ENCODE data around the gene HECTD4.

HECTD4 gene

GRCh38 chr12:112317481-112317880, 64.8 kb downstream of the HECTD4 start:
- DNase-seq: no peak

DNA sequence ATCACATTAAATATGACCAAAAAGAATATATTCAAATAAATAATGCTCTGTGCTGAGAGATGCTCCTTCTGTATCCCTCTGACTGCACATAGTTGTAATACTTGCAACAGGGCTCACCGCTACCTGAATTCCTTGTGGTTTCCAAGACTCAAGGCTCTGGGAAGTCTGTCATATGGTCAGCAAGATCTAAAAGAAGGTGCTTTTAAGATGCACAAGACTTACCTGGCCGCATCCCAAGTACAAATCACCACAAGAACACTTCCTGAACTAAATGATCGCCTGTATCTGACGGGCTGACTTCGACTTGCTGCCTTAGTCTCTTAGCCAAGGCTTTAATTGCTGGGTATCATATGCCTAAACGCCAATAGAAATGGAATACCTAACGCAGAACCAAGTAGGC, 67.2 kb downstream of the HECTD4 start:
- DNase-seq: no peak

- no peak for DNase-seq
Observed at GRCh38 chr12:112309797-112310196, 72.4 kb downstream of the HECTD4 start.

GRCh38 chr12:112308652-112309051, 73.6 kb downstream of the HECTD4 start:
- DNase-seq: no peak

- DNase-seq: no peak
Observed at GRCh38 chr12:112308161-112308560, 74.1 kb downstream of the HECTD4 start.

GRCh38 chr12:112307317-112308011, 74.8 kb downstream of the HECTD4 start:
- no peak for DNase-seq

DNA sequence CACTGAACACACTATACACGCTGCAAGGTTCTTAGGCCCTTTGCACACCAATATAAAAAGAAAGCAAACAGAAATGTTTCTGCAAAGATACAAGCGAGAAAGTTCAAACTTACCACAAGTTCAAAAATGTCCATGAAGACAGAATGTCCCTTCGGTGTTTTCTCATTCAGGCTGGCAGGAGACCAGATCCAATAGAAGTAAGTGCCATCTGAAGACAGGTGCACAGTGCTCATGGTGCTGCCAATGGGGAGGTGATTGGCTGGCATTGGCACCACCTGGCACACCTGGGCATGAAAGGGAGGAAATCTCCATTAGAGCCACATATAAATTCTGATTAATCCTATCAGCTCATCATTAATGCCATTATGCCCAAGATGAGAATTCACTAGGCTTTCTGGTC, 76.3 kb downstream of the HECTD4 start:
- DNase-seq: no peak

DNA sequence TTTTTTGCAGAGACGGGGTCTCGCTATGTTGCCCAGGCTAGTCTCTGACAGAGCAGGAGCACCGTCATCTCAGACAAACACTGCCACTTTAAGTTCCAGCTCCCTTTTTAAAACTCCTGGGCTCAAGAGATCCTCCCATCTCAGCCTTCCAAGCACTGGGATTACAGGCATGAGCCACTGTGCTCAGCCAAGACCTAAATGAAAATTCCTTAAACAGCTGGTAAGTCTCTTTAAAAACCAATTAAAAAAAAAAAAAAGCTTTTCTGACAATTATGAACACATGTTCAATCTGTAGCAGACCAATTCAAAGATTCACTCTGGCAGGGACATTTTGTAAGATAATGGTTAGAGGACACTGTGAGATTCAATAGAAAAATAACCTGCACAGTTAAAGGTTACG, 77.8 kb downstream of the HECTD4 start:
- peak in 1 of 2 experiments; percentile 31 for DNase-seq

DNA sequence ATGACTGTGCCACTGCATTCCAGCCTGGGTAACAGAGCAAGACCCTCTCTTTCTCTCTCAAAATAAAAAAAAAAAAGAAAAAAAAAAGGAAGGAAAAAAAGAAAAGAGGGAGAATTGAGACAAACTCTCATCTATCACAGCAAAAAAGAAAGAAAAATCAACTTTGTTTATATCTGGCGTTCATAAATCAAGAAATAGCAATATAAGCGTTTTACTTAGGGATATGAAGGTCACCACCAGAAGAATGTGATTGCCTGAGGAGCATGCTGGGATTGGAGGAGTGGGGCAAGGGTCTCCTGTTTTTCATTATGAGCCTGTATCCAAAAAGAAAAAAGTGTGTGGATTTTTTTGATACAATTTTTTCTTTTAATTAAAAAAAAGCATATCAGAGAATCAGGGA, 78.4 kb downstream of the HECTD4 start:
- DNase-seq: no peak

DNA sequence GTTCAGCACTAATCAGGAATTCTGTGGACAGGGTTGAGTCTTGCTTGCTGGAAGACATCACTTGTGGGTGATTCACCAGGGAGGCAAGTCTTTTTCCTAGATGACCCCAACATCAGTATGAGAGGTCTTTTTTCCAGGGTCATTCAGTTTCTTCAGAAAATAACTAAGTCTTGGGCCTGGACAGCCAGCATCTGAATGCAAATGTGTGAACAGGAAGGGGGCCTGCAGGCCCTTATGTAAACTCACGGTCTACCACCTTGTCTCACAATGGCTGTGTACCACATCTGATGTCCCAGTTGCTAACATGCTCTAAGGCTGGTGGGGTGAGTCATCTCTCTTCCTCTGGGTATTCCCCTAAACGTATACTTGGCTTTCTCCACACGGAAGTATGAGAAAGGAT, 79.2 kb downstream of the HECTD4 start:
- no peak for DNase-seq

- no peak for DNase-seq
Observed at GRCh38 chr12:112299704-112300103, 82.5 kb downstream of the HECTD4 start.

GRCh38 chr12:112297188-112297587, 85.0 kb downstream of the HECTD4 start:
- no peak for DNase-seq

GRCh38 chr12:112296183-112296582, 86.0 kb downstream of the HECTD4 start:
- DNase-seq: no peak

- peak in 1 of 2 experiments; percentile 9 for DNase-seq
Observed at GRCh38 chr12:112294793-112295192, 87.4 kb downstream of the HECTD4 start.

- no peak for DNase-seq
Observed at GRCh38 chr12:112288638-112289037, 93.6 kb downstream of the HECTD4 start.

- DNase-seq: no peak
Observed at GRCh38 chr12:112285600-112286401, 96.4 kb downstream of the HECTD4 start.

DNA sequence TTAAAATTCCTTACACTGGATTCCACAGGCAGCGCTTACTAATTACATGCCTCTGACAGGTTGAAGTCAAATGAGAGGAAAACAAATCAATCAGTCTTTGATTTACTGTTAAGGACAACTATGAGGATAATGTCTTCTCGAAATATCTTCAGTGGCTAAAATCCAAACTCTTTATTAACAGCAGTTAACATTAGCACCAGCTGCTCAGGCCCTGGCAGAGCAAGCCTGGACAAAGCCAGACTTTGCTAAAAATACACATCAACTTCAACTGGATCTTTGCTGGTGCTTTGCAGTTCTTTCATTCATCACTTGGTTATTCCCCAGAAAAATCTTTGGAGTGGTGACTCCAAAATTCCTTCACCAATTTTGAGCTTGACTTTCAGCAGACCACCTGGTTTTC, 98.7 kb downstream of the HECTD4 start:
- peak in 1 of 2 experiments; percentile 49 for DNase-seq

DNA sequence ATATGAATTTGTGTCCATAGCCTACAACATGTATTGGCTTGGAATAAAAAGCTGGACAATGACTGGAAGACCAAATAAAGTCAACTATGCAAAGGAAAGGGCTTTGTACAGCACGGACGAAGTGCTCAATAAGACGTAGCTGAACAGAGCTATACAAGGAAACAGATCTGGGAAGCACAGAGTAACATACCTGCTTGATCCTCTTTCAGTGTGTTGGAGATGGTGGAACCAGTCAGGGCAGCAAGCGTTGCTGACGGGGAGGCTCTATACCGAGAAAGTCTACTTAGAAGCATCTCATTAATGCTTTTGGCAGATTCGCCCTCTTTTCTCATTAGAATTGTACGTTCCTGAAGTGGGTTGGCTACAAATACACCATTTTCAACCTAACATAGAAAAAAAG, 99.3 kb downstream of the HECTD4 start:
- no peak for DNase-seq

DNA sequence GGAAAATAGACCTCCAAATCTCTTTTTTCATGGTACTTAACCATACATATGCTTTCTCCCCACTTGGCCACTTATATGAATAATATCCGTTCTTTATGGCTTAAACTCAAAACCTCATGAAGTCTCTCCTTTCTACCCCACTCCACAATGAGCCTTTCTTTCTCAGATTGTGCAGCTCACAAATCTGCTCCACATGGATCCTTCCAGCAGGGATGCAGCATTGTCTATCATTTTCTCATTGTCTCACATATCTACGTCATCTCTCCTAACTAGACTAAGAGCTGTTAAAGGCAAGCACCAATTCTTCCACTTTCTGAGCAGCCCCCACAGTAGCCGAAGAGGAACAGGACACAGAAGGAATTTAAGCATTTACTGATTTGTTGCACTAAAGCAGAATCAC, 106.4 kb downstream of the HECTD4 start:
- DNase-seq: no peak

GRCh38 chr12:112275207-112275606, 107.0 kb downstream of the HECTD4 start:
- DNase-seq: no peak

DNA sequence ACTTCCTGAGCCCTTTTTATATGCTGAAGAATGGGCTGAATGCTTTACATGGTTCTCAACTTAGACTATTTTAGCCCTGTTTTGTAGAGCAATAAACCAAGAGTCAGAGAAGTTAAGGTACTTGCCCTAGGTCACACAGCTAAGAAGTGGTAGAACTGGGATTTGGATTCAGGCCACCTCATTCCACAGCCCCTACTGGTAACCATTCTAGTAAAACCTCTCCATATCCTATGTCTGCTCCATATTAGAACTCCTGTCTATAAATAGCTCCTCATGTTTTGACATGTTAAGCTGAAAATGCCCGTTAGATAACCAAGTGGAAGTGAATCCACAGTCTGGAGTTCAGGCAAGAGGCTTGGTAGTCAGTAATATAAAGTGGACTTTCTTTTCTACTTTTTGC, 111.6 kb downstream of the HECTD4 start:
- DNase-seq: no peak

GRCh38 chr12:112266473-112266872, 115.8 kb downstream of the HECTD4 start:
- no peak for DNase-seq

DNA sequence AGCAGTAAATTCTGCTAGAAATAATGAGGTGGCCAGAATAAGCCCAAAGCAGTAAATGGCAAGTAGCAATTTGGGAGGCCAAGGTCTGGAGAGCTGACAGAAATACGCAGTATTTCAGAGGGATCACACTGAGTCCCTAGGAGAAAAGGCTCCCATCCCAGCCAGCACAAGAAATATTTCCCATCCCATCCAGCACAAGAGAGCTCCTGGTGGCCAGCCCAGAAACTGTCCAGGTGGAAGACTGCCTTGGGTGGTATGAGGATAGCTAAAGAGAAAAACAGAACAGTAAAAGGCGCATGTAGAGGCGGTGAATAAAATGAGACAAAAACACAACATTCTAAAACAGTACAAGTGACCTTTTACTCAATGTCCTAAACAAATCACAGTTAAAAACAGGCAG, 120.7 kb downstream of the HECTD4 start:
- DNase-seq: no peak

DNA sequence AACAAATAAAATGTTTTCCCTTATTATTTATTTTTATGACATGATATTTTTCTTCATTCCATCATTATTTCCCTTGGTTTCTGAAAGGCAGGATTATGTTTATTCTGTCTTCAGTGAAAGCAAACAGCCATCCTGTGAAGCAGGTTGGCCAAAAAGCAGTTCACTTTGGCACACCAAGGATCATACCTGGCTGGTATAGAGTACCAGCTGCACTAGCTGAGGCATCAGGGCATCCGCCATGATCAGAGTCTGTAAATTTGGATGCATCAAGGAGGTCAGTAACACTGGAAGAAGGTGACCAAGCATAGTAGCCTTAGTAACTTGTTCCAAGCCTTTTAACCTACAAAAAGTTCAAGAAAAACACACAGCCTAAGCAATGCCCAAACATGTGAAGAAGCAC, 123.3 kb downstream of the HECTD4 start:
- DNase-seq: no peak

DNA sequence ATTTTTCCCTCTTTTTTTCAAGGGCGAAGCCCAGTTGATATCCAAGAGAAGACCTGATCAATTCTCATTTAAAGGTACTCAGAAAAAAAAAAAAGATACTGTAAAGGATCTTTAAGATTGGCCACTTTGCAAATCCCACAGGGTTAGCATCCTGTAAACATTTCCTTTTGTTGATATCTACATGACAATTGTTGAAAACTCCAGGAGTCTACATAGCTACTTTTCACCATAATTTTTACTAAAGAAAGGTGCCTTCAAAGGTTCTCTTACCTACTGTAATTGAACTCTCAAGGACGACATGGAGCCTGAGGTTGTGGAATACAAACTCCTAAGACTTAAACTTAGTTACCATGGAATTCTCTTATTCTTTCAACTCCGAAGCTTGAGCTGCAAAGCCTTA, 125.5 kb downstream of the HECTD4 start:
- DNase-seq: no peak
